Lower leg skin (tissue), 3 donors: ENCODE measurements around the gene AFF2.

Source experiments
- POLR2A ChIP-seq, 2 donors: fragments of 450-650 bp; IDR thresholded peaks; one replicate each; pipeline ENCODE4 v1.6.1; 2016 to 2017; ENCODE audit warnings: antibody characterized with exemption in 2 of 2, mild to moderate bottlenecking in 1 of 2, moderate library complexity in 1 of 2
- TF ChIP-seq, protein P1 (sequence below), 3 donors: fragments of 450-650 bp; IDR thresholded peaks; one replicate each; pipeline ENCODE4 v1.5.1; 2016; ENCODE audit warnings: antibody characterized with exemption in 3 of 3, mild to moderate bottlenecking in 3 of 3, moderate library complexity in 2 of 3

DNA sequence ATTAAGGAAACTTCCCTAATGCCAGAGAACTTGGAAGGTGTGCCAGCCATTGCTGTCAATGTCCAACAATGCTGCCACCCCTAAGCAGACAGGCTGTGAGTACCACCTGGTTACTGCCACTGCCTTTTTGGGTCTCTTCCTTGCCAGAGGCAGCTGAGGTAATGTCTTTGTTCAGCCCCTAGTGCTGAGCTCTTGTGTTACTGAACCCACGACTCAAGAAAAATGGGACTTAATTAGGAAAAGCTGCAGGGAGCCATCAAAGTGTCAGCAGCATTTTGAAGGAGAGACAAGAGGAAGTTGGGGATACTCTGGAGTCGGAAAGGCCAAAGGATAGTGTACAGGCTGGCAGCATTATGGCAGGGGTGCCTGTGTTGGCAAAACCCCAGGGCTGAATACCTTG lies 283.7 kb downstream of the AFF2 start:
- TF ChIP-seq POLR2A (IDR thresholded peaks at IDR 0.05): no peak
- TF ChIP-seq, protein P1, sequence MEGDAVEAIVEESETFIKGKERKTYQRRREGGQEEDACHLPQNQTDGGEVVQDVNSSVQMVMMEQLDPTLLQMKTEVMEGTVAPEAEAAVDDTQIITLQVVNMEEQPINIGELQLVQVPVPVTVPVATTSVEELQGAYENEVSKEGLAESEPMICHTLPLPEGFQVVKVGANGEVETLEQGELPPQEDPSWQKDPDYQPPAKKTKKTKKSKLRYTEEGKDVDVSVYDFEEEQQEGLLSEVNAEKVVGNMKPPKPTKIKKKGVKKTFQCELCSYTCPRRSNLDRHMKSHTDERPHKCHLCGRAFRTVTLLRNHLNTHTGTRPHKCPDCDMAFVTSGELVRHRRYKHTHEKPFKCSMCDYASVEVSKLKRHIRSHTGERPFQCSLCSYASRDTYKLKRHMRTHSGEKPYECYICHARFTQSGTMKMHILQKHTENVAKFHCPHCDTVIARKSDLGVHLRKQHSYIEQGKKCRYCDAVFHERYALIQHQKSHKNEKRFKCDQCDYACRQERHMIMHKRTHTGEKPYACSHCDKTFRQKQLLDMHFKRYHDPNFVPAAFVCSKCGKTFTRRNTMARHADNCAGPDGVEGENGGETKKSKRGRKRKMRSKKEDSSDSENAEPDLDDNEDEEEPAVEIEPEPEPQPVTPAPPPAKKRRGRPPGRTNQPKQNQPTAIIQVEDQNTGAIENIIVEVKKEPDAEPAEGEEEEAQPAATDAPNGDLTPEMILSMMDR (IDR thresholded peaks at IDR 0.05): no peak
